Hematopoietic multipotent progenitor cell treated with erythropoietin and hydrocortisone succinate and interleukin-3 and kit ligand, for 6 days (in vitro differentiated cells): ENCODE data around the gene LAPTM4A.
"Not testable (repeated sequence)": the region's sequence is repeated elsewhere in the genome, so short reads cannot be mapped to it uniquely, and the experiment has no call there.

ENCODE experiments used
- DNase-seq: peaks from one replicate; pipeline ENCODE4 v3.0.0-alpha.2; 2015

LAPTM4A gene

DNA sequence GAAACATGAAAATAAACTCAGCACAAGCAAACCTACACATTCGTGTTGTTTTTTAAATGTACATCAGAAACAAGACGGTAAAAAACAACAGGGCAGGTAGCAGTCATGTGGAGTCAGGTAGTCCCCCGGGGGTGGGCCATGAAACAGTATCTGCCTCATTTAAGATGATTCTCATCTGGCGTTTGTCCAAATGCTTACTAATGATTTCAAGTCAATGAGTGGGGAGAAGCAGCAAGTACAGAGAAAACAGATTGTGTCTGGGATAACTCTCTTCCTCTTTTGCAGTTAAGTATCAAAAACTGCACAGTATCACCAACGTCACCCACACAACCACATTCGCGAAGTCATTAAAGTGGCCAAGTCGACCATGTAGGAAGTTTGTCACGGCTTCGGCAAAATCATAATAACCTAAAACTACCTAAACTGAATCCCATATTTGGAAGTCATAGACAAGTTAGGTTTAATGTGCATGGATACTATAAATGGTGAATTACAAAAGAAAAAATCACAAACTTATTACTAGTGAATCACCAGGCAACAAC is 1.3 kb downstream of the LAPTM4A start:
- DNase-seq = peak; percentile 93

DNA sequence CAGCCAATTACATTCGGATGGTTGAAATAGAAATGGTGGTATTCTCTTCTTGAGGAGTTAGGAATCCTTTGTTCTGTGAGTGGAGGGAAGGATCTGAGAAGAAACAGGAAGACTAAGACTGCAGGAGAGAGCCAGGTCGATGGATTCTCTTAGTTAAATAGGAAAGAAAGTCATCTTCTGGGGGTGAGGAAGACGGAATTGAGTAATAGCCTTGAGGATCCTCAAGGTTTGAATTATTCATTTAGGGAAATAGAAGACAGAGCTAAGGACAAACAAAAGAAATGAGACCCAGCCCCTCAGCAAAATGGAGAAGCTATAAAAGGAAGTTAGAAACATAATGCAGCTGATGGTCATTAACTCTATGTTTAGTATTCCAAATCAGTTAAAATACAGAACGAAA is 1.8 kb downstream of the LAPTM4A start:
- peak; percentile 43 for DNase-seq

DNA sequence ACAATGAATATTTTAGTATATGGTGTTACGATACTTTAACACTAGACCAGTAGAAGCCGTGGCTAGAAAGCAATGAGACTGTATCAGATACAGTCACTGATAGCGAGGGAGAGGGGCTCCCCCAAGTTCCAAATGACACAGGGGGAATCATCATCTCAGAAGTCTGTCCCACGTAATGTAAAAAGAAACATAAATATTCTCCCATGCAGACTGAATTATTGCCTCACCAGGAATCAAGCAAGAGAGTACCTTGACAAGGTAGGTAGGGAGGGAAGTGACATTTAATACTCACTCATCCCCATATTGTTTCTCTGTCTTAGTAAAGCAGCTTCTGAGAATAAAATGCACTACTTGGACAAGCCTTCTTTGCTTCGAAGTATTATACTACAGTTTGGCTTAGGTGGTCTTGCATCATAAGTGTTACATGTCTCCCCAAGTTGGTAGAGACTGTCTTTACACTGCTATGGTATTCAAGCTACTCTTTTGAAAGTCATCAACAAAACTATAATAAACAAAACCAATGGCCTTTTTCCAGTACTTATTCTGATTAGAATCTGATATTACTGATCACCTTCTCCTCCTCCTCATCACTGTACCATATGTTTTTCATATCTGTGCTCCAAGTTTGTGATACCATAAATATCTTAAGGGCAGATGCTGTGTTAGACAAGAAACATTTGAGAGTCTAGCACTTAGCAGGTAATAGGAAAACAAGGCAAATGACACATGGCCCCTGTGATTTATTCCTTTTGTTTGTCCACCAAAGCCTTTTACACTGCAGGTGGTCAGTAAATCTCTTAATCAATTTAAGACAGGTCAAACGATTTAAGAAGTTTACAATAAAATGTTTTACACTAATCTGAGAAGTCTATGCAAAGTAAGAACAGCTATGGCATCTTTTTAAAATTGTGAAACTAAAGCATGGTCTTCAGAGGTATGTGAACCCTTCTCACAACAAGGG is 2.7 kb downstream of the LAPTM4A start:
- peak; percentile 19 for DNase-seq

DNA sequence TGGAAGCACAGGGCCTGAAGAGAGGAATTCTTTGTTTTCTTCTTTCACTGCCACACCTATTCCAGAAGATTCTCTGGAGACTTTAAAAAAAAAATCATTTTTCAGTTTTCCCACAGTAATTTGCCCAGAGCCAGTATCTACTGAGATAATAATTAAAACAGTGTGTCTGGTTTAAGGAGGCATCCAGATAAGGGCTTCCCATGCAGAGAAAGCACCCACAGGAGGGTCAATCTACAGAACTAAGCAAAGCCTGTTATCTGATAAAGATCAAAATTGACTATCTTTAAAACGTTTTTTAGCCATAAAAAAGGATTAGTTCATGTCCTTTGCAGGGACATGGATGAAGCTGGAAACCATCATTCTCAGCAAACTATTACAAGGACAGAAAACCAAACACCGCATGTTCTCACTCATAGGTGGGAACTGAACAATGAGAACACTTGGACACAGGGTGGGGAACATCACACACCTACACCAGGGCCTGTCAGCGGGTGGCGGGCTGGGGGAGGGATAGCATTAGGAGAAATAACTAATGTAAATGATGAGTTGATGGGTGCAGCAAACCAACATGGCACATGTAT is 5.6 kb downstream of the LAPTM4A start:
- not testable (repeated sequence) for DNase-seq

DNA sequence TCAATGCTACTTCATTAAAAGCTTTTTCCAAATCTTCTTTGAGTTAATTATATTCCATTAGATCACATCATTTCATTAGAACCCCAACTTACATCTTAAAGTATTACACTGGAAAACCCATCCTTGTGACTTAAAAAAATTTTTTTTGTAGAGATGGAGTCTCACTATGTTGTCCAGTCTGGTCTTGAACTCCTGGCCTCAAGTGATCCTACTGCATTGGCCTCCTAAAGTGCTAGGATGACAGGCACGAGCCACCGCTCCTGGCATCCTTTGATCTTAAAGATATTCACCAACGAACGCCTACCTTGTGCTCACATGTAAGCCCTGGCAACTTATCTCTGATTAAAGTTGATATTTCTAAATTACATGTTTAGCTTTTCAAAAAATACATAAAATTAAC is 6.7 kb downstream of the LAPTM4A start:
- DNase-seq = no peak

DNA sequence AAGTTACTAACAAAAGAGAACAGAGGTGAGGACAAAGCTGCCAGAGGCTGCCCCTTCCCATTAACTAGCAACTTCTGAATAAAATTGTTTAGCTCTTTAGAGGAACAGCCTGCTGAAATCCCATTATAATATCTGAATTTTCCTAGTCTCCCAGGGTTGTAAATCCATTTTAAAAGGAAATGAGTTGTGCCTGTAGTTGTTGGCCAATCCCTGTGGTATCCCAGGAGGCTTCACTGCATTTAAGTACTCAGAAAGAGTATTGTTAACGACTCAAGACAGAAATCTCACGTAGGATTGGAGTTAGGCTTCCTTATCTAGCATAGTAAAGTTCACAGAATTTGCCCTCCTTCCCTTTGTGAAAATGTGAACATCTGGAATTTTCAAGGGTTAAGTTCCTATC is 8.9 kb downstream of the LAPTM4A start:
- DNase-seq = no peak

DNA sequence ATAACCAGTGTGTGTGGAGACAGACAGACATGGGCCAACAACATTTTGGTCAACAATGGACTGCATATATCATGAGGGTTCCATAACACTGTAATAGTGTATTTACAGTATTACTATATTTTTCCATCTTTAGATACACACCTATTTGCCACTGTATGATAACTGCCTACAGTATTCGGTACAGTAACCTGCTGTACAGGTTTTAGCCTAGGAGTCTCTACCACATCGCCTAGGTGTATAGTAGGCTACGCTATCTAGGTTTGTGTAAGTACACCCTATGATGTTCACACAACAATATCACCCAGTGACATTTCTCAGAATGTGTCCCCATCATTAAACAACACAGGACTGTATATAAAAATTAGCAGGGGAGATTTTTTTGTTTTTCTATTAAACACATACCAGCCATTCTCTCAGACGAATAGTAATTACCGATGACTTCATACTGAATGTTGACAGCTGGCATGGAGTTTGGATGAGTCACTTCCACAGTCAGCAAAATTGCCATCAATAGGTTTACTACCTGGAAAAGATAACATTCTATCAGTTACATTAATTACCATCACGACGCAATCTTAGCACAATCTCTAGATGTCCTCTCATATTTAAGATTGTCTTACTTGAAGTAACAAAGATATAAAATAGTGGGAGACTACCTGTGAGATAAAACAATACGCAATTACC is 10.8 kb downstream of the LAPTM4A start:
- no peak for DNase-seq

DNA sequence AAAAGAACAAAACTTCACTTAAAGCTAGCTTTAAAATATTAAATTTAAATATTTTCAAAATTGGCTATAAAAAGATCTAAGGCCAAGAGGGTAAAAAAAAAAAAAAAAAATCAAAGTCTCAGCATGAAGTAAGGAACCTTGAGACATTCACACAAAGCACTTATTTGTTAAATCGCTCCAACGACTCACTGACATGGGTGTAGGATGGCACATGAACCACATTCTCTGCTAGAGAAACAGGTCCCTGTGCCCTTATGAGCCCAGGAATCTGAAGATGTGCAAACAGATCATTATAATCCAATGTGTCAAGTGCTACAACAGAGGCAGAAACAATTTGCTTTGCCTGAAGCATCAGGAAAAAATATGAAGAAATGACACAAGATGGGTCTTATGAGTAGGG is 13.8 kb downstream of the LAPTM4A start:
- no peak for DNase-seq

DNA sequence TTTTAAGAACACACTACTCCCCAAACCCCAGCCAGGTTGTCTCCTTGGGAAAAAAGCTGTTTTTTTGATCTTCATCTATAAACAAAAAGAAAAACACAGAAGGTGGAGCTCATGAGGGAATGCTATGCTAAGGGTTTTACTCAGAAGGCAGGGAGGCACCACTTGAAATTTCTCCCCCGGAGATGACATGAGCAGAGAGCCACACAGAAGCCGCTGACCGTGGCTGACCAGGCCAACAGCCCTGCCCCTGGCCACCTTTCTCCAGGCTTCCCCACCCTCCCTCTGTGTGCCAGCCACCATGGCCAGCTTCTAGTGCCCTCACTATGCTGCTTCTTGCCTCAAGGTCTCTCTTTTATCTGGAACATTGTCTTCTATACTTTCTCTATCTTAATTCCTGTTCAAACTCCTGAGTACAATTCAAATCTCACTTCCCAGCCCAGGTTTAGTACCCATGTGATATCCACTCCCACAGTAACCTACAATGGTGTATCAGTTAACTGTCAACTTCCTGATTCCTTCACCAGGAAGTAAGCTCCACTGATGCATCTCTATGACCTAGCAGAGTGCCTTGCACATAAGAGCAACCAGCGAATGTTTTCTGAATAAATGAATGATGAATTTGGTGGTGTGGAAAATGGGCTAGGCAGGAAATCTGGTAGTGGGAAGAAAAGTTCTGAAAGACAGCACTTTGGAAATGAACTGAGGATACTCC is 15.3 kb downstream of the LAPTM4A start:
- DNase-seq = peak; percentile 56

DNA sequence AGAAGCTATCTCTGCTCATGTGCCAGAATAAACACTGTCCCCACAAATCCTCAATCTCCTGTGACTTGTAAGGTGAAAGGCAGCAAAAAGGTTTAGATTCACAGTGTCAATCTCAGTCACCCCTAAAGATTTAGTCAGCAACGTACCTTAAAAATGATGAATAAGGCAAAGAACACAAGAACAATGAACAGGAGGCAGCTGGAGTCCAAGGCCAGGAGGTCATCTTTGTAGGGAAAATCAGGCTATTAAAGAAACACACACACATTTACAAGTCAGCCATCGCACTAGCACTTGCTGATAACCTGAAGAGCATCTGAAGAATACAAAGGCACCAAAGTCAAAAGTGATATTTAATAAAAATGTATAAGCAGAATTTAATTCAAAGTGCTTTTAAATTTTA is 16.6 kb downstream of the LAPTM4A start:
- DNase-seq = no peak

DNA sequence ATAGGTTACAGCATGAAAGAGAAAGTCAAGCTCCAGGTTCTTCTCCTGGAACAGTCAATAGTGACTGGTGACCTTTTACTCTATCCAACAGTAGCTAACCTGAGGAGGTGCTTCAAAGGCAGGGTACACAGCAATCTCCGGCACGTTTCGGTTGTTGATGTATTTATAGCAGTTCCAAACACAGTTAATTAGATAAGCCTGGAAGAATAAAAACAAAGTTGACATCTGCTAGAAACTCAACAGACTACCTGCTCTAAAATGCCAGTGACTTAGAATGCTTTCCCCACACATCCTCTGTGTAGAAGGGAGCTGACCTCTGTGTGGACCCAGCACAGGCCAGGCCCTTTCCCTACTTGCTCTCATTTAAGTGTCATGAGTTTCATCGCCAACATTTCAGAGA is 17.2 kb downstream of the LAPTM4A start:
- DNase-seq = no peak

DNA sequence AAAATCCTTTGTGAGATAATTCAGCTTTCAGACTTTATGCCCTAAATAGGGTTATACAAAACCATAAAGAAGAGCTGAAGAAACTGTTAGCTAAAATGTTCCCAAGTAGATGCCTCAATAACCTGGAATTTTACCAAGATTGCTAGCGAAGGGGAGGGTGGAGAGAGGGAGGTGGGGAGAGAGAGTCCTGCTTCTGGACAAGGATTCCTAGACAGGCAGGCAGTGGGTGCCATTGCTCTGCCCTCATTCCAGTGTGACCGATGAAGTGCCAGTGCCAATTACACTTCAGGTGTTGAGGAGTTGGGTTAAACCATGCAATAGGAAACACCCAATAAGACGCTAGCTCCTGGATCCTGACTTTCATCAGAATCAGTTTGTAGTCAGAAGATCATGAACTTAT is 18.1 kb downstream of the LAPTM4A start:
- no peak for DNase-seq

DNA sequence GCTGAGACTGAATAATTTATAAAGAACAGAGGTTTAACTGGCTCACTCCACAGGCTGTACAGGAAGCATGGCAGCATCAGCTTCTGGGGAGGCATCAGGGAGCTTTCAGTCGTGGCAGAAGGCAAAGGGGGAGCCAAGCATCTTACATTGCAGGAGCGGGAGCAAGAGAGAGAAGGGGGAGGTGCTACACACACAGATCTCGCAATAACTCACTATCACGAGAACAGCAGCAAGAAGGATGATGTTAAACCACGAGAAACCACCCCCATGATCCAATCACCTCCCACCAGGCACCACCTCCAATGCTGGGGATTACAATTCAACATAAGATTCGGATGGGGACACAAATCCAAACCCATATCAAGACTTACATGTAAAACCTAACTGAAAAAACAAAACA is 21.2 kb downstream of the LAPTM4A start:
- no peak for DNase-seq

DNA sequence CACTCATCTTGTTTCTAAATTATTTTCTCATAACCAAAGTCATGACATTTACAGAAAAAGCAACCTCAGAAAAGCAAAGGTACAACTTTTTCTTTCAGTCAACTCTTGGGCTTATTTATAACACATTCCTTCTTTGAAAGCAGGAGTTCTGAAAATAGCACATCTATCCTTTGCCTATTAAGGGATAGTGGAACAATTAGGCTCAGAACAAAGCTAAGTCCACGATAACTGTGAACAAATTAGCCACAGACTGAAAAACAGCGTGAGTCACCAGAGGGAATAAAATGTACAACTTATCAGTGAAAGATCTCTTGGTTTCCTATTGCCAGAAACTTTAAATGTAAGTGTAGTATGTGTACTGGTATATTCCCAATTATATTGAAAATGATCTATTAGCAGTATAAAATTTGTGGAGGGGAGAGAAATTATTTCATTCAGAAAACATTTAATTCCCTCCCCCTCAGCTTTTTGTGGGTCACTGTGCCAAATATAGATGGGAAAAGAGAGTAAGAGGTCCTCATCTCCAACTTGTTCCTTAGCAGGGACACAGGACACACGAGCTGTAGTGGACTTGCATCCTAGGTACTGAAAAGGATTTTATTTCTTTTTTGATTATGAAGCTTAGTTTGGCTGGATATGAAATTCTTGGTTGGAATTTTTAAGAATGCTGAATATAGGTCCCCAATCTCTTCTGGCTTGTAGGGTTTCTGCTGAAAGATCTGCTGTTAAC is 23.6 kb downstream of the LAPTM4A start:
- peak; percentile 27 for DNase-seq

DNA sequence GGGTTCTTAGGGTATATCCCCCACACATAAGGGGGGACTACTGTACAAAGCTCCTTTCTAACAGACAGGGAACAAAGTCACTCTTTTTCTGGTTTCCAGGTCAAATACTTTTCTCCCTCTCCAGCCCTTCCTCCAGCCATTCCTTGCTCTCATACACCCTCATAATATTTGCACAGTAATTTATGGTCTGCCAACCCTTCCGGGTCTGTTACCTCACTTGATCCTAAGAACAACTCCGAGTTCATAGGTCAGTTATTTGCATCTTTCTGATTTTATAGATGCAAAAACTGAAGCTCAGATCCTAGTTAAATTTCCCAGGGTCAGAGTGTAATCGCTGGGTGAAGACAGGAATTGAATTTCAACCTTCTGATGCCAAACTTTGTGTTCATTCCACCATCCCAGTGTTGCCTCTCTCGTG is 24.2 kb downstream of the LAPTM4A start:
- DNase-seq = no peak

DNA sequence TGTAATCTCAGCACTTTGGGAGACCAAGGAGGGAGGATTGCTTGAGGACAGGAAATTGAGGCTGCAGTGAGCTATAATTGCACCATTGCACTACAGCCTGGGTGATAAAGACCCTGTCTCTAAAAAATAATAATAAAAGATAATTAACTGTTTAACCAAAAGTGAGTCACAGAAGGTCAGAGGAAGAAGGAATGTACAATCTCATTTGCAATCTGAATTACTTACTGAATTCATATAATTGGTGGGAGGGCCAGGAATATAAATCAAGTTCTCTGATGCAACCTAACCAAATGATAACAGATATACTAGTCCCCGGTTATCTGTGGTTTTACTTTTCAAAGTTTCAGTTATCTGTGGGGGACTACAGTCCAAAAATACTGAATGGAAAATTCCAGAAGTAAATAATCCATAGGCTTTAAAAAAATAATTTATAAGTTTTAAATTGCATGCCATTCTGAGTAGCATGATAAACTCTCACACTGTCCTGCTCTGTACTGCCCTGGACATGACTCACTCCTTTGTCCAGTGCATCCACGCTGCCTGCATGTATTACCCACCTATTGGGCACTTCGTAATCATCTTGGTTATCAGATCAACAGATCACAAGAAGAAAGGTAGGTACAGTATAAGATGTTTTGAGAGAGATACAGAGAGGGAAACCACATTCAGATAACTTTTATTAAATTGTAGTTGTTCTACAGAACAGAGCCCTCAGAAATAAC is 26.2 kb downstream of the LAPTM4A start:
- peak; percentile 28 for DNase-seq

DNA sequence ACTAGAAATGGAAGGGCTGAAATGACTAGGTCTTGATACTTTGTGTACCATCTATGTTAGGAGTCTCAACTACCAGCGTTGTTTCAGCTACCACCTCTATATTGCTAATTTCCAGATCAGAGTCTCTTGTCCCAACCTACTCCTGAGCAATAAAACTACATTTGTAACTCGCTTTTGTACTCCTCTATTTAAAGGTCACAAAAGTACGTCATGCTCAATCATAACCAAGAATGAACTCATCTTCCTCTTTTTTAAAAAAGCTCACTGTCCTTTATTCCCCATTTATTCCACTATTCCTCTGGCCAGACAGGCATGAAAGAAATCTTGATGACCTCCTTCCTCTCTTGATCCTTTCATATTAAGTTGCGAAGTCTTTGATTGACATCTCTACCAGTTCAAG is 27.7 kb downstream of the LAPTM4A start:
- DNase-seq = no peak

DNA sequence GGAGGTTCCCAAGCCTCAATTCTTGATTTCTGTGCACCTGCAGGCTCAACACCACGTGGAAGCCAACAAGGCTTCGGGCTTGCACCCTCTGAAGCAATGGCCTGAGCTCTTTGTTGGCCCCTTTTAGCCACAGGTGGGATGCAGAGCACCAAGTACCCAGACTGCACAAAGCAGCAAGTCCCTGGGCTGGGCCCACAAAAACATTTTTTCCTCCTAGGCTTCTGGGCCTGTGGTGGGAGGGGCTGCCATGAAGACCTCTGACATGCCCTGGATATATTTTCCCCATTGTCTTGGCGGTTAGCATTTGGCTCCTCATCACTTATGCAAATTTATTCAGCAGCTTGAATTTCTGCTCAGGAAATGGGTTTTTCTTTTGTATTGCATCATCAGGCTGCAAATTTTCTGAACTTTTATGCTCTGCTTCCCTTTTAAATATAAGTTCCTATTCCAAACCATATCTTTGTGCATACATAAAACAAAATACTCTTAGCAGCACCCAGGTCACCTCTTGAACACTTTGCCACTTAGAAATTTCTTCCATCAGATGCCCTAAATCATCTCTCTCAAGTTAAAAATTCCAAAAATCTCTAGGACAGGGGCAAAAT is 29.9 kb downstream of the LAPTM4A start:
- DNase-seq = no peak

DNA sequence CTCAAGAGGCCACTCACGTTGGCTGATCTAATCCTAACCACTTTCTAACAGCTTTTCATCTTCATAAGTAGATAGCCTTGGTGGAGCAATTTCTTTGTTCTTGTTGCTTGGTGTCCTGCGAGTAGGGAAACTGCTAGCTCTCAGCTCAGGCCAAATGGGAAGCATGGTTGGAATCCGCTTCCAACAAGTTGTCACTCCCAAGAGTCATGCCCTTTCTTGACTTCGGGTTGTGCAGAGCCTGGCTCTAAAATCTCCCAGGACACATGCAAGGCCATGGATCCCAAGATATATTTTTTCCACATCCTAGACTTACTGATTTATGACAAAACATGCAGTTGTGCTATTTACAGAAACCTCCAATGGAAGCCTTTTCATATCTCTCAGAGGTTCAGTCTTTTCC is 31.7 kb downstream of the LAPTM4A start:
- DNase-seq = no peak

DNA sequence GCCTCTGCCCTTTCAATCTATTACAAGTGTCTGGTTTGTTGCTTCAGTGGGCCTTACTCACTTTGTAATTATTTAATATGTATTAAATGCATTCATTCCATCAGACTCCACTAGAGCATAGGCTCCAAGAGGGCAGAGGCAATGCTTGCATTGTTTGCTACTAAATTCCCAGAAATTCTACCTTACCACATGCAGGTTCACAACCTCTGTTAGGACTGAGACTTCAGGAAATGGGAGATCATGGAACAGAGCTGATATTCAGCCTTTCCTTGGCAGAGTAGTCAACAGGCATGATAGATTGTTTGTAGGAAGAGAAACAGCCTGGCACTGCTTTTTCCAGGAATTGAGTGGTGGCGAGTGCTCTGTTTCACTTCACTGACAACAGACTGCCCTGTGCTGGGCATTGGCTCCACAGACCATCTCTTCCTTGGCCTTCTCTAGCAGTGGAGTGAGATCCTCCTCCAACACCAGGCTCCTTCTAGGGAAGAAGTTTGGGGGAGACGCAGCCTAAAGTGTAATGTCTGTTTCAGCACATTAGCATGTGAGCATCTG is 32.8 kb downstream of the LAPTM4A start:
- DNase-seq = no peak

DNA sequence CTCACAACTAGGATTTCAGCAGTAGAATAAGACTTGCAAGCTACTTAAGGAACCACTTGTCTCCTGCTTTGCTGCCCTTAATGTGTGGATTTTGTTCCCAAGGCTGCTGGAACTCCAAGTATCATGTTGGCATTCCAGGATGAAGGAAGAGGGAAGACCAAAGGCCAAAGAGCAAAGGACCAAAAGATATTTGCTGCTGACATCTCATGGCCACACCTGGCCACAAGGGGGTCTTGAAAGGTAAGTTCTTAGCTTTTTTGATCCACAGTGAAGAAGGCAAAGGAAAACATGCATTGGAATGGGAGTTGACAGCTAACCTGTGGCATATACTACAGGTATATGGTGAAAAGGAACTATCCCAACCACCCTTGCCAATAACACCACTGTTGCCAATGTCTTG is 35.1 kb downstream of the LAPTM4A start:
- no peak for DNase-seq
